HEK293 (cell line): ENCODE data around the gene PCBD2.

Experiments used
- CTCF ChIA-PET: fragments of 350-600 bp; formaldehyde crosslinking; extraction: SDS; loops from one replicate; lab custom pipeline; 2021; ENCODE audit warnings: antibody characterized with exemption; lab: Yijun Ruan, JAX
- POLR2A ChIA-PET: fragments of 300-600 bp; formaldehyde crosslinking; extraction: SDS; loops from one replicate; lab custom pipeline; 2020; ENCODE audit warnings: antibody characterized with exemption, inconsistent platforms; lab: Yijun Ruan, JAX
- H3K27ac ChIP-seq: fragments of 200-500 bp; sonication (Bioruptor generic); 2 replicates; pipeline ENCODE4 v1.5.1; 2014; ENCODE audit warnings: low read depth, low read length, control low read depth, inconsistent platforms; ENCODE audit errors: extremely low read depth
- H3K36me3 ChIP-seq, 2 experiments: fragments of 200-500 bp in 1 of 2; sonication (Bioruptor generic) in 1 of 2; 1 replicate in 1 of 2; 2 replicates in 1 of 2; pipeline ENCODE4 v1.5.1; 2014 to 2017; ENCODE audit warnings: inconsistent platforms in 2 of 2, low read length in 2 of 2; ENCODE audit not compliant: control insufficient read depth in 2 of 2, insufficient read depth in 1 of 2
- H3K4me1 ChIP-seq: fragments of 200-500 bp; sonication (Bioruptor generic); 2 replicates; pipeline ENCODE4 v1.5.1; 2014; ENCODE audit warnings: mild to moderate bottlenecking, low read length, inconsistent platforms; ENCODE audit not compliant: control insufficient read depth, insufficient read depth
- H3K4me3 ChIP-seq: 2 replicates; pipeline ENCODE4 v1.5.1; 2011; ENCODE audit warnings: low read depth, mild to moderate bottlenecking, control low read depth, low read length, moderate library complexity
- H3K9me3 ChIP-seq: fragments of 200-500 bp; sonication (Bioruptor generic); 2 replicates; pipeline ENCODE4 v1.5.1; 2014; ENCODE audit warnings: low read depth, low read length, inconsistent platforms; ENCODE audit not compliant: control insufficient read depth, insufficient read depth
- EGR2 ChIP-seq: fragments of 450-650 bp; formaldehyde crosslinking; IDR thresholded peaks from 2 replicates; pipeline ENCODE4 v1.5.1; 2016; ENCODE audit warnings: low read depth, missing biosample characterization, missing genetic modification characterization
- ELK4 ChIP-seq: IDR thresholded peaks from 2 replicates; pipeline ENCODE4 v1.6.1; 2011; ENCODE audit warnings: mild to moderate bottlenecking, low read depth, low read length, borderline replicate concordance
- GFI1B ChIP-seq: fragments of 450-650 bp; formaldehyde crosslinking; IDR thresholded peaks from 2 replicates; pipeline ENCODE4 v1.5.1; 2016; ENCODE audit warnings: missing biosample characterization, missing genetic modification characterization
- MYNN ChIP-seq: fragments of 450-650 bp; formaldehyde crosslinking; IDR thresholded peaks from 2 replicates; pipeline ENCODE4 v1.5.1; 2016; ENCODE audit warnings: missing biosample characterization, missing genetic modification characterization, borderline replicate concordance
- PATZ1 ChIP-seq: fragments of 450-650 bp; formaldehyde crosslinking; IDR thresholded peaks from 2 replicates; pipeline ENCODE4 v1.5.1; 2016; ENCODE audit warnings: missing biosample characterization, missing genetic modification characterization
- RBAK ChIP-seq: fragments of 450-650 bp; formaldehyde crosslinking; IDR thresholded peaks from 2 replicates; pipeline ENCODE4 v1.5.1; 2016; ENCODE audit warnings: missing biosample characterization, missing genetic modification characterization
- WT1 ChIP-seq: fragments of 450-650 bp; formaldehyde crosslinking; IDR thresholded peaks from 2 replicates; pipeline ENCODE4 v1.5.1; 2016; ENCODE audit warnings: missing biosample characterization, missing genetic modification characterization
- ZNF114 ChIP-seq: fragments of 450-650 bp; formaldehyde crosslinking; IDR thresholded peaks from 2 replicates; pipeline ENCODE4 v1.5.0; 2017; ENCODE audit warnings: missing biosample characterization, missing genetic modification characterization
- ZNF280D ChIP-seq: fragments of 450-650 bp; formaldehyde crosslinking; IDR thresholded peaks from 2 replicates; pipeline ENCODE4 v1.5.1; 2016; ENCODE audit warnings: missing biosample characterization, missing genetic modification characterization
- ZNF354C ChIP-seq: fragments of 450-650 bp; formaldehyde crosslinking; IDR thresholded peaks from 2 replicates; pipeline ENCODE4 v1.5.1; 2016; ENCODE audit warnings: missing biosample characterization, missing genetic modification characterization, low read depth, borderline replicate concordance
- ZNF391 ChIP-seq: fragments of 450-650 bp; formaldehyde crosslinking; IDR thresholded peaks from 2 replicates; pipeline ENCODE4 v1.5.1; 2016; ENCODE audit warnings: low read depth, missing biosample characterization, missing genetic modification characterization, borderline replicate concordance
- ZNF433 ChIP-seq: fragments of 450-650 bp; formaldehyde crosslinking; IDR thresholded peaks from 2 replicates; pipeline ENCODE4 v1.5.1; 2016; ENCODE audit warnings: missing biosample characterization, missing genetic modification characterization, low read depth
- ZNF48 ChIP-seq: fragments of 450-650 bp; formaldehyde crosslinking; IDR thresholded peaks from 2 replicates; pipeline ENCODE4 v1.5.1; 2016; ENCODE audit warnings: missing biosample characterization, missing genetic modification characterization
- ZNF501 ChIP-seq: fragments of 450-650 bp; formaldehyde crosslinking; IDR thresholded peaks from 2 replicates; pipeline ENCODE4 v1.5.1; 2016; ENCODE audit warnings: missing biosample characterization, missing genetic modification characterization
- ZNF529 ChIP-seq: fragments of 450-650 bp; formaldehyde crosslinking; IDR thresholded peaks from 2 replicates; pipeline ENCODE4 v1.5.1; 2017; ENCODE audit warnings: missing genetic modification characterization, missing biosample characterization; ENCODE audit not compliant: insufficient replicate concordance
- ZNF560 ChIP-seq: fragments of 450-650 bp; formaldehyde crosslinking; IDR thresholded peaks from 2 replicates; pipeline ENCODE4 v1.5.1; 2017; ENCODE audit warnings: missing biosample characterization, missing genetic modification characterization, borderline replicate concordance
- ZNF624 ChIP-seq: fragments of 450-650 bp; formaldehyde crosslinking; IDR thresholded peaks from 2 replicates; pipeline ENCODE4 v1.5.1; 2017; ENCODE audit warnings: missing biosample characterization, missing genetic modification characterization
- ZNF658 ChIP-seq: fragments of 450-650 bp; formaldehyde crosslinking; IDR thresholded peaks from 2 replicates; pipeline ENCODE4; 2016; ENCODE audit warnings: missing biosample characterization, missing genetic modification characterization
- ZNF837 ChIP-seq: fragments of 450-650 bp; formaldehyde crosslinking; IDR thresholded peaks from 2 replicates; pipeline ENCODE4 v1.5.1; 2016; ENCODE audit warnings: missing biosample characterization, missing genetic modification characterization
- TF ChIP-seq, protein P1 (sequence below): fragments of 450-650 bp; formaldehyde crosslinking; optimal IDR thresholded peaks from 2 replicates; pipeline ENCODE3; 2016; ENCODE audit warnings: missing biosample characterization, mild to moderate bottlenecking, missing genetic modification characterization
- TF ChIP-seq, protein P2 (sequence below): fragments of 450-650 bp; formaldehyde crosslinking; IDR thresholded peaks from 2 replicates; pipeline ENCODE4 v1.5.1; 2017; ENCODE audit warnings: missing biosample characterization, missing genetic modification characterization
- TF ChIP-seq, protein P3 (sequence below): fragments of 450-650 bp; formaldehyde crosslinking; IDR thresholded peaks from 2 replicates; pipeline ENCODE4 v1.5.1; 2016; ENCODE audit warnings: missing biosample characterization, missing genetic modification characterization

Gene PCBD2

GRCh38 chr5:134944630-134945029 is 39.7 kb downstream of the PCBD2 start:
- Histone ChIP-seq H3K9me3 (no peaks in the 10 kb centered on the region), H3K4me1 (peaks cover 3% of the 10 kb centered on the region; the same call in 1 of the 2 replicates), H3K4me3 (no peak overlapping the region), H3K36me3 (no peaks in the 10 kb centered on the region), H3K27ac (no peak overlapping the region)
- ChIA-PET CTCF (interaction anchor here (0.6 kb wide), 1 partner anchor 104 kb away, joined by 3 read pairs; no protein-coding TSS in a partner anchor), POLR2A (no interaction called here)
- TF ChIP-seq ZNF658 (tag by site-specific recombination) (no peak), GFI1B (tag by site-specific recombination) (no peak), ZNF280D (no peak), RBAK (tag by site-specific recombination) (no peak)
- TF ChIP-seq, protein P1, sequence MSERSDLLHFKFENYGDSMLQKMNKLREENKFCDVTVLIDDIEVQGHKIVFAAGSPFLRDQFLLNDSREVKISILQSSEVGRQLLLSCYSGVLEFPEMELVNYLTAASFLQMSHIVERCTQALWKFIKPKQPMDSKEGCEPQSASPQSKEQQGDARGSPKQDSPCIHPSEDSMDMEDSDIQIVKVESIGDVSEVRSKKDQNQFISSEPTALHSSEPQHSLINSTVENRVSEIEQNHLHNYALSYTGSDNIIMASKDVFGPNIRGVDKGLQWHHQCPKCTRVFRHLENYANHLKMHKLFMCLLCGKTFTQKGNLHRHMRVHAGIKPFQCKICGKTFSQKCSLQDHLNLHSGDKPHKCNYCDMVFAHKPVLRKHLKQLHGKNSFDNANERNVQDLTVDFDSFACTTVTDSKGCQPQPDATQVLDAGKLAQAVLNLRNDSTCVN (tag by site-specific recombination) = no peak

- no peak overlapping the region for H3K27ac ChIP-seq
- H3K4me3 ChIP-seq = no peak overlapping the region
- peaks cover 3% of the 10 kb centered on the region; the same call in 1 of the 2 replicates for H3K4me1 ChIP-seq
- TF ChIP-seq, protein P2, sequence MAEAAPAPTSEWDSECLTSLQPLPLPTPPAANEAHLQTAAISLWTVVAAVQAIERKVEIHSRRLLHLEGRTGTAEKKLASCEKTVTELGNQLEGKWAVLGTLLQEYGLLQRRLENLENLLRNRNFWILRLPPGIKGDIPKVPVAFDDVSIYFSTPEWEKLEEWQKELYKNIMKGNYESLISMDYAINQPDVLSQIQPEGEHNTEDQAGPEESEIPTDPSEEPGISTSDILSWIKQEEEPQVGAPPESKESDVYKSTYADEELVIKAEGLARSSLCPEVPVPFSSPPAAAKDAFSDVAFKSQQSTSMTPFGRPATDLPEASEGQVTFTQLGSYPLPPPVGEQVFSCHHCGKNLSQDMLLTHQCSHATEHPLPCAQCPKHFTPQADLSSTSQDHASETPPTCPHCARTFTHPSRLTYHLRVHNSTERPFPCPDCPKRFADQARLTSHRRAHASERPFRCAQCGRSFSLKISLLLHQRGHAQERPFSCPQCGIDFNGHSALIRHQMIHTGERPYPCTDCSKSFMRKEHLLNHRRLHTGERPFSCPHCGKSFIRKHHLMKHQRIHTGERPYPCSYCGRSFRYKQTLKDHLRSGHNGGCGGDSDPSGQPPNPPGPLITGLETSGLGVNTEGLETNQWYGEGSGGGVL (tag by site-specific recombination) = no peak
- no peak for TF ChIP-seq ZNF48
- no peak for TF ChIP-seq ZNF837 (tag by site-specific recombination)
- TF ChIP-seq ZNF114 = no peak
- TF ChIP-seq ZNF624 (tag by site-specific recombination) = no peak
- no peak for TF ChIP-seq MYNN (tag by site-specific recombination)
- TF ChIP-seq ZNF501 = no peak
- TF ChIP-seq ZNF529 (tag by site-specific recombination) = no peak
- TF ChIP-seq PATZ1 = no peak
- no peak for TF ChIP-seq ZNF560 (tag by site-specific recombination)
- TF ChIP-seq, protein P3, sequence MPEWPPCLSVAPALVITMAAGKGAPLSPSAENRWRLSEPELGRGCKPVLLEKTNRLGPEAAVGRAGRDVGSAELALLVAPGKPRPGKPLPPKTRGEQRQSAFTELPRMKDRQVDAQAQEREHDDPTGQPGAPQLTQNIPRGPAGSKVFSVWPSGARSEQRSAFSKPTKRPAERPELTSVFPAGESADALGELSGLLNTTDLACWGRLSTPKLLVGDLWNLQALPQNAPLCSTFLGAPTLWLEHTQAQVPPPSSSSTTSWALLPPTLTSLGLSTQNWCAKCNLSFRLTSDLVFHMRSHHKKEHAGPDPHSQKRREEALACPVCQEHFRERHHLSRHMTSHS (tag by site-specific recombination) = no peak
- TF ChIP-seq ZNF391 = no peak
- no peak for TF ChIP-seq ELK4
- TF ChIP-seq ZNF354C = no peak
- no peak for TF ChIP-seq WT1 (tag by site-specific recombination)
- no peak for TF ChIP-seq EGR2 (tag by site-specific recombination)
- no peak for TF ChIP-seq ZNF433 (tag by site-specific recombination)
- TF ChIP-seq, all 188 proteins: peak for 0
- H3K9me3 ChIP-seq = no peaks in the 10 kb centered on the region
- ChIA-PET POLR2A (no interaction called here), CTCF (interaction anchor here (0.6 to 0.7 kb wide), 2 partner anchors 104 to 243 kb away, joined by 3 to 4 read pairs; no protein-coding TSS in a partner anchor)
- H3K36me3 ChIP-seq = no peaks in the 10 kb centered on the region
Measured at GRCh38 chr5:134945041-134945440, 40.1 kb downstream of the PCBD2 start.
